Erythroblast (primary cell): Measurements from ENCODE around the gene OSBP2.

ENCODE experiments used
- GATA1 ChIP-seq: IDR thresholded peaks from 2 replicates; pipeline ENCODE4 v1.6.1; 2011; ENCODE audit warnings: low read depth, mild to moderate bottlenecking, control low read depth, low read length, moderate library complexity
- POLR2A ChIP-seq: IDR thresholded peaks from 2 replicates; pipeline ENCODE4 v1.6.1; 2011; ENCODE audit warnings: mild to moderate bottlenecking, low read length

DNA sequence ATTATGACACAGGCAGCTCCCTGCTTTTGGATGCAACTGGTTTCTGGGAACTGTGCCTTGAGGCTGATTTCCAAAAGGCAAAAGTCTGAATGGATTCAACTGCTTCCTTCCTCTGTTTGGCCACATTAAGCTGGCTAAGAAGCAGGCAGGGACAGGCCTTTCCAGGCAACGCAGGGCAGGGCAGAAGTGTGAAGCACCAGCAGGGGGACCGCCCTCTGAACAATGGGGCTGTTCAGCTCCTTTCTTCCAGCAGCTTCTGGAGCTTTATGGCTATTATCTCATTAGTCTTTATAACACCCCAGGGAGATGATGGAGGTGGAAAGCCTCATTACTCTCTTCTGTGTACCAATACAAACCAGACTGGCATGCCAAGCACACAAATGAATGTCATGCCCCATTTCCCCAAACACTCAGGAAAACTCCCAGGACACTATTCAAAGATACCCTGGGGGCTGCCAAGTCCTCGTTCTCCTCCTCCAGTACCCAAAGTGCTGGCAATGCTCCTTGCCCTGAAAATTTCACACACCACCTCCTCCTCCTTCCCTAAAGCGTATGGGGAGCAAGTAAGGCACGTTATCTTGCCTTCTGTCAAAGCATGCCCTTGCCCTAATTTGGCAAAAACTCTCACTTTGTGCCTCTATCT is 252.6 kb downstream of the OSBP2 start:
- TF ChIP-seq POLR2A (no peak), GATA1 (no peak)
